Measurements from ENCODE around the gene OR2H1. TPM values are rescaled to one million over a fixed set of nuclear protein-coding genes. Genes with fewer than 3 reads are reported as not detected.

The OR2H1 gene
- total RNA-seq, 1 donor from 2014 or later = not detected

- Histone ChIP-seq H3K9me3 (no peaks in the 10 kb centered on the region), H3K27me3 (no peaks in the 10 kb centered on the region), H3K4me1 (no peaks in the 10 kb centered on the region), H3K36me3 (no peaks in the 10 kb centered on the region), H3K4me3 (no peak overlapping the region), H3K27ac (no peak overlapping the region)
- no peak for DNase-seq
- no peak for ATAC-seq
- no peak for TF ChIP-seq CTCF (IDR thresholded peaks at IDR 0.05)
- intact Hi-C loops (cut with DNase I) = no loop called here
Measured at GRCh38 chr6:29466241-29466640, 9.3 kb downstream of the OR2H1 start.

GRCh38 chr6:29474996-29475395 is 18.0 kb downstream of the OR2H1 start:
- intact Hi-C loops (cut with DNase I) = no loop called here
- H3K9me3 ChIP-seq = no peaks in the 10 kb centered on the region
- no peaks in the 10 kb centered on the region for H3K4me1 ChIP-seq
- no peak overlapping the region for H3K4me3 ChIP-seq
- ATAC-seq (no peak), DNase-seq (no peak)
- no peaks in the 10 kb centered on the region for H3K27me3 ChIP-seq
- no peak for TF ChIP-seq CTCF (IDR thresholded peaks at IDR 0.05)
- H3K27ac ChIP-seq = no peak overlapping the region
- H3K36me3 ChIP-seq = no peaks in the 10 kb centered on the region

- TF ChIP-seq CTCF (IDR thresholded peaks at IDR 0.05) = no peak
- DNase-seq (no peak), ATAC-seq (no peak)
- Histone ChIP-seq H3K4me3 (no peak overlapping the region), H3K27me3 (no peaks in the 10 kb centered on the region), H3K36me3 (no peaks in the 10 kb centered on the region), H3K9me3 (no peaks in the 10 kb centered on the region), H3K4me1 (no peaks in the 10 kb centered on the region), H3K27ac (no peak overlapping the region)
- intact Hi-C loops (cut with DNase I) = no loop called here
Measured at GRCh38 chr6:29477923-29478450, 21.0 kb downstream of the OR2H1 start.

GRCh38 chr6:29478740-29479139 is 21.8 kb downstream of the OR2H1 start:
- H3K27me3 ChIP-seq = no peaks in the 10 kb centered on the region
- no peaks in the 10 kb centered on the region for H3K4me1 ChIP-seq
- no peak overlapping the region for H3K27ac ChIP-seq
- no peak for TF ChIP-seq CTCF (IDR thresholded peaks at IDR 0.05)
- H3K9me3 ChIP-seq = no peaks in the 10 kb centered on the region
- no peak overlapping the region for H3K4me3 ChIP-seq
- intact Hi-C loops (cut with DNase I) = no loop called here
- ATAC-seq = no peak
- DNase-seq = no peak
- no peaks in the 10 kb centered on the region for H3K36me3 ChIP-seq

GRCh38 chr6:29479560-29479959 is 22.6 kb downstream of the OR2H1 start:
- no peak overlapping the region for H3K4me3 ChIP-seq
- DNase-seq (no peak), ATAC-seq (no peak)
- no peaks in the 10 kb centered on the region for H3K9me3 ChIP-seq
- no peak for TF ChIP-seq CTCF (IDR thresholded peaks at IDR 0.05)
- no peaks in the 10 kb centered on the region for H3K36me3 ChIP-seq
- H3K27ac ChIP-seq = no peak overlapping the region
- H3K27me3 ChIP-seq = no peaks in the 10 kb centered on the region
- intact Hi-C loops (cut with DNase I) = no loop called here
- H3K4me1 ChIP-seq = no peaks in the 10 kb centered on the region

GRCh38 chr6:29483186-29483585 is 26.2 kb downstream of the OR2H1 start:
- H3K27me3 ChIP-seq = no peaks in the 10 kb centered on the region
- no peak for ATAC-seq
- H3K9me3 ChIP-seq = no peaks in the 10 kb centered on the region
- H3K36me3 ChIP-seq = no peaks in the 10 kb centered on the region
- no peak for DNase-seq
- no peaks in the 10 kb centered on the region for H3K4me1 ChIP-seq
- no peak overlapping the region for H3K4me3 ChIP-seq
- intact Hi-C loops (cut with DNase I) = no loop called here
- TF ChIP-seq CTCF (IDR thresholded peaks at IDR 0.05) = no peak
- H3K27ac ChIP-seq = no peak overlapping the region

Data from upper lobe of right lung (tissue), 1 donor.